Measurements from ENCODE around the gene ATXN10. TPM values are rescaled to one million over a fixed set of nuclear protein-coding genes. Genes with fewer than 3 reads are reported as not detected.

ATXN10 gene
- total and polyA plus RNA-seq, 2 donors (not counting 1 experiment from before 2014, with no cell fraction given): 164 to 350 TPM

DNA sequence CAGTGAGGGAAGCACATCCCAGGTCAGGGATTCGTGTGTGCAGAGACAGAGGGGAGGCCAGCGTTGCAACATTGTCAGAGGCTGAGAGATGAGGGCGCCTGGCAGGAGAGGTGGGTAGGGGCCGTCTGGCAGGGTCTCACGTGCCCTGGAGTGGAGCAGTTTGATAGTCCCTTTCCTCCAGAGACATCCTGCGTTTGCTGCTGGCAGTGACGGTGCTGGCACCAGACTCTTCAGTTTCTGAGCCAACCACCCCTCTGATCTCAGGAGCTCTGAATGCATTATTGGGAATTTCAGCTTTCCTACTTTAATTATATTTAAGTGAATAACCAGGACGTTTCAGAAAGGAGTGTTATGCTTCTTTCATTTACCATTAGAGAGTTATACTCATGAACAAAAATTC, 168.8 kb downstream of the ATXN10 start:
- no peak for DNase-seq (ENCODE audit: low read depth in 2 of 2)
- H3K4me2 ChIP-seq (ENCODE audit: extremely low read depth, insufficient read depth, low read length): no peak overlapping the region
- H3K9me3 ChIP-seq (ENCODE audit: control insufficient read depth, insufficient read depth, low read depth, low read length): no peaks in the 10 kb centered on the region
- TF ChIP-seq EZH2 (IDR thresholded peaks at IDR 0.05; ENCODE audit: low read length, missing control alignments): no peak
- TF ChIP-seq, protein P1, sequence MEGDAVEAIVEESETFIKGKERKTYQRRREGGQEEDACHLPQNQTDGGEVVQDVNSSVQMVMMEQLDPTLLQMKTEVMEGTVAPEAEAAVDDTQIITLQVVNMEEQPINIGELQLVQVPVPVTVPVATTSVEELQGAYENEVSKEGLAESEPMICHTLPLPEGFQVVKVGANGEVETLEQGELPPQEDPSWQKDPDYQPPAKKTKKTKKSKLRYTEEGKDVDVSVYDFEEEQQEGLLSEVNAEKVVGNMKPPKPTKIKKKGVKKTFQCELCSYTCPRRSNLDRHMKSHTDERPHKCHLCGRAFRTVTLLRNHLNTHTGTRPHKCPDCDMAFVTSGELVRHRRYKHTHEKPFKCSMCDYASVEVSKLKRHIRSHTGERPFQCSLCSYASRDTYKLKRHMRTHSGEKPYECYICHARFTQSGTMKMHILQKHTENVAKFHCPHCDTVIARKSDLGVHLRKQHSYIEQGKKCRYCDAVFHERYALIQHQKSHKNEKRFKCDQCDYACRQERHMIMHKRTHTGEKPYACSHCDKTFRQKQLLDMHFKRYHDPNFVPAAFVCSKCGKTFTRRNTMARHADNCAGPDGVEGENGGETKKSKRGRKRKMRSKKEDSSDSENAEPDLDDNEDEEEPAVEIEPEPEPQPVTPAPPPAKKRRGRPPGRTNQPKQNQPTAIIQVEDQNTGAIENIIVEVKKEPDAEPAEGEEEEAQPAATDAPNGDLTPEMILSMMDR (conservative IDR thresholded peaks at IDR 0.05 in 1 of 2, IDR thresholded peaks at IDR 0.05 in 1 of 2; ENCODE audit: low read depth in 1 of 2, low read length in 2 of 2): no peak
- H3K36me3 ChIP-seq (ENCODE audit: control insufficient read depth, insufficient read depth, low read length): peaks cover 4% of the 10 kb centered on the region
- no peaks in the 10 kb centered on the region for H3K4me1 ChIP-seq (ENCODE audit: control insufficient read depth, extremely low read depth, insufficient read depth, low read length)
- no peak overlapping the region for H3K9ac ChIP-seq (ENCODE audit: insufficient read depth, low read length)
- H3K27me3 ChIP-seq (ENCODE audit: control insufficient read depth, insufficient read depth, low read length): no peaks in the 10 kb centered on the region
- no peak overlapping the region for H3K27ac ChIP-seq (ENCODE audit: insufficient read depth, low read length)
- no peaks in the 10 kb centered on the region for H3K79me2 ChIP-seq (ENCODE audit: control insufficient read depth, insufficient read depth, low read length)
- no peaks in the 10 kb centered on the region for H4K20me1 ChIP-seq (ENCODE audit: control insufficient read depth, extremely low read depth, insufficient read depth, low read length)
- no peak overlapping the region for H2AFZ ChIP-seq (ENCODE audit: low read length)
- no peak overlapping the region for H3K4me3 ChIP-seq (replicated peaks in 1 of 4; ENCODE audit: control extremely low read depth in 1 of 4, insufficient read depth in 1 of 4, low read depth in 3 of 4, low read length in 4 of 4)

DNA sequence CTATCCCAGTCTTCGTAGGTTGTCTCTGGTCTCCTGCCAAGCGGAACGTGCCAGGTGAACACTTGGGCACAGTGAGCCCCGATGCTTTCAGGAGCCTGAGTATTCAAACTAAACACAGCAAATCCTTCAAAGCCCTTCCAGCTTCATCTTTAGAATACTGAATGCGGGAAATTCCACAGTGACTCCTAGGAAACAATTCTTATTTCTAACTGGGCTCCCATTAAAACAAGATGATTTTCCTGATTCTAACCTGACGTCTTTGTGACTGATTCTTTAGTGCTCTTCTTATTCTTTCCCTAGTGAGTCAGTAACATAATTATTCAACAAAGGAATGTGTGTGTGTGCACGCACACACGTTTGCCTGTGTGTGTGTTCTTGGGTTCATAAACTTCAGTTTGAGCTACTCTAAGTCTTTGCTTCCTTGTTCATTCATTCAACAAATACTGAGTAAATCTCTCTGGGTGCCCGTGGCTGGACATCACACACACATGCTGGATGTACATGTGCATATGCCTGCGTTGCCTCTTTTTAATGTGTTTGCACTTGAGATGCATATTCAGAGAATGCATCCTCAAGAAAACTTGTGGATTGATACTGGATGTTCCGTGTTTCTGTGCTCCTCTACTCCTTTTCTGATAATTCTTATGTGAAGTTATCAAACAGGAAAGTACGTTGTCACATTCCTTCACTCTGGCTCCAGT, 170.8 kb downstream of the ATXN10 start:
- Histone ChIP-seq H3K27me3 (ENCODE audit: control insufficient read depth, insufficient read depth, low read length) (no peaks in the 10 kb centered on the region), H2AFZ (ENCODE audit: low read length) (no peak overlapping the region), H3K4me2 (ENCODE audit: extremely low read depth, insufficient read depth, low read length) (no peak overlapping the region), H3K9ac (ENCODE audit: insufficient read depth, low read length) (no peak overlapping the region), H4K20me1 (ENCODE audit: control insufficient read depth, extremely low read depth, insufficient read depth, low read length) (no peaks in the 10 kb centered on the region), H3K4me1 (ENCODE audit: control insufficient read depth, extremely low read depth, insufficient read depth, low read length) (no peaks in the 10 kb centered on the region), H3K4me3 (replicated peaks in 1 of 4; ENCODE audit: control extremely low read depth in 1 of 4, insufficient read depth in 1 of 4, low read depth in 3 of 4, low read length in 4 of 4) (no peak overlapping the region), H3K9me3 (ENCODE audit: control insufficient read depth, insufficient read depth, low read depth, low read length) (no peaks in the 10 kb centered on the region), H3K36me3 (ENCODE audit: control insufficient read depth, insufficient read depth, low read length) (peaks cover 4% of the 10 kb centered on the region), H3K27ac (ENCODE audit: insufficient read depth, low read length) (no peak overlapping the region), H3K79me2 (ENCODE audit: control insufficient read depth, insufficient read depth, low read length) (no peaks in the 10 kb centered on the region)
- TF ChIP-seq, protein P1 (conservative IDR thresholded peaks at IDR 0.05 in 1 of 2, IDR thresholded peaks at IDR 0.05 in 1 of 2; ENCODE audit: low read depth in 1 of 2, low read length in 2 of 2): no peak
- TF ChIP-seq EZH2 (IDR thresholded peaks at IDR 0.05; ENCODE audit: low read length, missing control alignments): no peak
- peak; percentile 13 to 92 for DNase-seq (ENCODE audit: low read depth in 2 of 2)

DNA sequence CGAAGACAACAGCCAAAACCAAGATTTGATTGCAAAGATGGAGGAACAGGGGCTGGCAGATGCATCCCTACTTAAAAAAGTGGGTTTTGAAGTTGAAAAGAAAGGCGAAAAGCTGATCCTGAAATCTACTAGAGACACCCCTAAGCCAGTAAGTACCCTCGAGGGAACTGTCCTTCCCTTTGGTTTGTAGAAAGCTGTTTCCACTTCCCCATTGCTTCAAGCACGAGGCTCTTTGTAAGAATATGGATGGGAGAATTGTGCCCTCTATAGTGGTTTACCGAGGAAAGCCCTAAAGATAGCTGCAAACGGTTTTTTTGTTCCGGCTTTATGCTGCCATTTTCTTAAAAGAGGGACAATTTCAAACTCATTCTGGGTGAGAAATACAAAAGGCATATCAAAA, 171.4 kb downstream of the ATXN10 start:
- no peaks in the 10 kb centered on the region for H3K27me3 ChIP-seq (ENCODE audit: control insufficient read depth, insufficient read depth, low read length)
- TF ChIP-seq, protein P1 (conservative IDR thresholded peaks at IDR 0.05 in 1 of 2, IDR thresholded peaks at IDR 0.05 in 1 of 2; ENCODE audit: low read depth in 1 of 2, low read length in 2 of 2): no peak
- no peak for TF ChIP-seq EZH2 (IDR thresholded peaks at IDR 0.05; ENCODE audit: low read length, missing control alignments)
- H3K27ac ChIP-seq (ENCODE audit: insufficient read depth, low read length): no peak overlapping the region
- no peaks in the 10 kb centered on the region for H4K20me1 ChIP-seq (ENCODE audit: control insufficient read depth, extremely low read depth, insufficient read depth, low read length)
- no peak overlapping the region for H3K4me2 ChIP-seq (ENCODE audit: extremely low read depth, insufficient read depth, low read length)
- no peak overlapping the region for H3K9ac ChIP-seq (ENCODE audit: insufficient read depth, low read length)
- H2AFZ ChIP-seq (ENCODE audit: low read length): no peak overlapping the region
- no peaks in the 10 kb centered on the region for H3K79me2 ChIP-seq (ENCODE audit: control insufficient read depth, insufficient read depth, low read length)
- DNase-seq (ENCODE audit: low read depth in 2 of 2): no peak
- peaks cover 4% of the 10 kb centered on the region for H3K36me3 ChIP-seq (ENCODE audit: control insufficient read depth, insufficient read depth, low read length)
- H3K9me3 ChIP-seq (ENCODE audit: control insufficient read depth, insufficient read depth, low read depth, low read length): no peaks in the 10 kb centered on the region
- no peak overlapping the region for H3K4me3 ChIP-seq (replicated peaks in 1 of 4; ENCODE audit: control extremely low read depth in 1 of 4, insufficient read depth in 1 of 4, low read depth in 3 of 4, low read length in 4 of 4)
- no peaks in the 10 kb centered on the region for H3K4me1 ChIP-seq (ENCODE audit: control insufficient read depth, extremely low read depth, insufficient read depth, low read length)

Data from fibroblast of lung (primary cell).